Renal pelvis (tissue), 4 donors: ENCODE results near the gene THY1. TPM values are rescaled to one million over a fixed set of nuclear protein-coding genes. Genes with fewer than 3 reads are reported as not detected.
A peak's percentile ranks its signal among the peaks of the same experiment; 100 is the strongest.

Experiments used
- DNase-seq: peaks from one replicate; pipeline ENCODE4 v3.0.0-alpha.2; 2013
- polyA plus RNA-seq, 3 donors: library from polyadenylated mRNA; unstranded; fragments of 120-200 nt; gene quantifications; one replicate each; pipeline ENCODE4 v1.2.1, GENCODE V29; 2013; ENCODE audit not compliant: insufficient read length in 3 of 3

THY1 gene
- polyA plus RNA-seq, 3 donors: 70.5 to 87.3 (median 78.1) TPM

DNA sequence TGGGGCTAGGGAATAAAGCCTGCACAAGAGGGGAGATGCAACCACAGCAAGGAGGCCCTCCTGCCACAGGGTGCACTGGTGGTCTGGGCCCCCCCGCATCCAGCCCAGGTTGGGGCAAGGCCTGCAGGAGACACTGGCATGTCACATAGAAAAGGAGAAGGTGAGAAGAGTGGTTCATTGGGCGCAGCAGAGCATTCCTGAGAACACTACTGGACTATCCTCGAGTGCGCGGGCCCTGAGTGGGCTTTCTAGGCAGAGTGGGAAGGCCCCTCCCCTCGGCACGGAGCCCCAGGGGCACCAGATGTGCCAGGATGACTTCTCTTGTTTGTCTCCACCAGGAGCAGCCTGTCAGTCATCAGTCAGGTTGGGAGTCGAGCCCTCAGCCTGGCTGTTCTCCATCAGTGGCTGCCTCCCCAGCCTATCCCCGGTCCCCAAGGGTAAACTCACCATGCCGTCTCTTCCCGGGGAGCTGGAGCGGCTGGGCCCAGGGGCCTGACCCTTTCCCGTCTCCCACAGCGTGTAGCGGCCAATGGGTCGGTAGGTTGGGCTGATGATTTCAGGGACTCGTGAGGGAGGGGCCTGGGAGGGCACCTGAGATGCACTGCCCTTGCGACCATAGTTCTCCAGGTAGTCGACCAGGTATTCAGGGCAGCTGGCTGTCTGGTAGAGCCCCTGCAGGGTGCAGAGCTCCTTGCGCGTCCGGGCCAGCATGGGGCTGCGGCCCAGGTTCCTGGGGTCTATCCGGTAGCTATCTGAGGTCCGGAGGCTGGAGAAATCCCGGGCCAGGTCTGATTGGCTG is 50.5 kb downstream of the THY1 start:
- no peak for DNase-seq

DNA sequence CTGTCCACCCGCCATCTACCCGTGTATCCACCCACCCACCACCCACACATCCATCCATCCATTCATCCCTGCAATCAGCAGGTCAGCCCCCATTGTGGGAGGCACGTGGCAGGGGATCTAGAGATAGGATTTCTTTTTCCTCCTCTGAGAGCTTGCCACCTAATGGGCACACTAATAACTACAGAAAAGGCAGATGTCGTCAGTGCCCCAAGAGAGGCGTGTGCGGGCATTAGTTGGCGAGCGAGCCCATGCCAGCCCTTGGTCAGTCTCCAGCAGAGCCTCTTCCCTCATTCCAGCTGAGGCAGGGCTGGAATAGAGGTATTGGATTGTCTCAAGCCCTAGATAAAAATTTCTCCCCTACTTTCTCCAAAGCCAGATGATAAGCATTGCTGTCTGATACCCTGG is 51.2 kb downstream of the THY1 start:
- no peak for DNase-seq

DNA sequence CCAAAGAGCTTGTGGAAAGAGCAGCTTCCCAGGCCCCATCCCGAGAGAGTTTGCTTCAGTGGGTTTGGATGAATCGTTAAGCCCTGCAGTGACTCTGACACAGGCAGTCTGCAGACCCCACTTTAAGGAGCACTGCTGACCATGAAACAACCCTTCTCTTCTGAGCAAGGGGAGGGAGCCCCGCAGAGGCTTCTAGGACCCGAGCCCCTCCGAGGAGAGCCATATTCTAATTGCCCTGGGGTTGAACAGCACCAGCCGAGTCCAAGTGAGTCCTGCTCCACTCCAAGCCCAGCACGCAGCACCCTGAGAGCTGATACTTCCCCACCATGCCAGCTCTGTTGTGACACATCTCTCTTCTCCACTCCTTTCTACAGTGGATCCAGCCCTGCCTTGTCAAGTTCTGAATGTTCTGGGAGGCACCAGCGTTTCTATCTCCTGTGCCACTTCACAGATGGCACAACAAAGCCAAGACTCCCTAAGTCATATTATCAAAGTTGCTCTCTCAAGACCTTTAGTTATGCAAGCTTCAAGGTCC is 51.8 kb downstream of the THY1 start:
- no peak for DNase-seq

DNA sequence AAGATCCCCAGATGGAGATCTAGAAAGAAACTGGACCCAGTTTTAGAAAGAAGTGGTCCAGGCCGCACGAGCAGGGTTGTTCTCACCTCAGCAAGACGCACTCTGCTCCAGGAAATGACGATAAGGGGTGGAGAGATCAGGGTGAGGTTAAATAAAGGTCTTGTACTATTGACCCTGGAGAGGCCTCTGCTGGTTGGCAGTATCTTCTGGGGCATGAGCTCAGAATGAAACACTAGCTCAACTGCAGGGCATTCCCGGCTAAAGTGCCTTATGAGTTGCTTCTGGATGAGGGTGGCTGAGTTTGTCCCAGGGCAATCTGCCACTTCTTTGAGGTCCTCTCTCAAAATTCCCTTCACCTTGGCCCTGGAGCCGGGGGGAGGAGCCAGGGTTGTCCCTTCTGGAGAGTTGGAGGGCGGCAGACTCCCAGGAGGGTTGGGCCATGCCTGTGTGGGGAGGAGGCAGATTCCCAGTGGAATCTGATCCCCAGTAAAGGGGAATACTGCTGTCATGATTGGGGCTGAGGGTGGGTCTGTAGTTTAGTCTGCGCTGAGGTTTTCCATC is 52.4 kb downstream of the THY1 start:
- DNase-seq: no peak

DNA sequence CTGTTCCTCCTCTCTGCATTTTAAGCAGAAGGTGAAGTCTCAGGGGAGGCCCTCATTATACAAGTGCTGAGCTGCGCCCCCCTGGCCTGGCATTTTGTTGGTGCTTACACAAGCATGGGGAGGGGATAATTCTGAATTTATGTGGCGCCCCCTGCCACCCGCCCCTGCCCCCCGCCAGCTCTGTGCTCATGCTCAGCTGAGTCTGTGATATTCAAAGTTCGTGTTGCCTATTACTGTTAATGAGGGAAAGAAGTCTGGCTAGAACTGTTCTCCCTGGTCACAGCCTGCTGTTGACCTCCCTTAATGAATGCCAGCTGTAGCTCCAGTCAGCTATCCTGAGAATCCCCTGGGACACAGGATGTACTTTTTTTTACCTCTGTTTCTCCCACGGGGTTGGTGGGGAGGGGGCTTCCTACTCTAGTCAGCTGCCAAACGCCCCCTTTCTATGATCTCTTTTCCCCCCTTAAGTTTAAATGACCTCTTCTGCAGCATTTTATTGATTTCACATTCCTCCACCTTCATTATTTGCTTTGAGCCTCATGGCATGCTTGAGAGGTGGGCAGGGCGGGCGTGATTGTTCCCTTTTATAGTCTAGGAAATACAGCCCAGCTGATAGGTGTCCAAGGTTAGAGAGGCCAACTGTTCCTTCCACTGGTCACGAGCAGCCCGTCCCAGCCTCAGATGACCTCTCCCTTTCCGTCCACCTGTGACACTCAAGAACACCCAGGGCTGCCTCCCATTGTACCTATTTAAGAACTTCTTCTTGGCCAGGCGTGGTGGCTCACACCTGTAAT is 53.6 kb downstream of the THY1 start:
- no peak for DNase-seq

DNA sequence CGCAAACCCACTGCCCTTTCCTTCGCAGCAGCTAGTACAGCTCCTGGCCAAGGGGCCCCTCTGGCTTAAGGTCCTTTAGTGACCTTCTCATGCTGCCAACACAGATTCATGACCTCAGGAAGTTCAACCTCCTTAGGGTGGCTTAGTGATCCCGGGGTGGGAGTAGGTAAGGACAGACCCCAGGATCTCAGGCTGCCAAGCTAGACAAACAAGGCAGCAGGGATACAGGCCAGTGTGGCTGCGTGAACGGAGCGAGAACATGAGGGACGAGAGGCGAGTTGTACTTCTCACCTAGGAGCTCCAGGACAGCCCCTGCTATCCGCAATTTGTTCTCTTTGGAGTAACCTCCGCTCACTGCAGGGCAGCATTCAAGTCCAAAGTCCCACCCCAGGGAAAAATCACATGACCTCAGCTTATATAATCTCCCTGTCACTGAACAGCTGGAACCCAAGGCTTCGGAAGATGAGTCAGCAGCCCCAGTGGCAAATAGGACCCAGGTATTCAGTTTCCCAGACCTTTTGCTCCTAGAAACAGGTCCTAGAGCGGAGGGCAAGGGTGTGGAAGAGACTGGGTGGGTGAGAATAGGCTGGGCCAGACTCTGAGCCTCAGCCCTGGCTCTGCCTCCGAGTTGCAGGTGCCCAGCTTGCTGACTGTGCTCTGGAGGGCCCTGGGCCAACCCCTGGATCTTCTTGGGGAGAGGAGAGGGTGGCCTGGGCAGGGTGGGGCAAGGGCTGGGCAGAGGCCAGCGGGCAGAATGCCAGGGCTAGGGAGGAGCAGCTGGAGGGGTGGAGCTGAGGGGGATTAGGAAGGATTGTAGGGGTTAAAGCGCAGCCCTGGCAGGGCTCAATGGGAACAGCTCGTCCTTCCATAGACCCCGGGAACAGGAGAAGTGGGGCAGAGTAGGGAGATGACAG is 54.6 kb downstream of the THY1 start:
- no peak for DNase-seq

DNA sequence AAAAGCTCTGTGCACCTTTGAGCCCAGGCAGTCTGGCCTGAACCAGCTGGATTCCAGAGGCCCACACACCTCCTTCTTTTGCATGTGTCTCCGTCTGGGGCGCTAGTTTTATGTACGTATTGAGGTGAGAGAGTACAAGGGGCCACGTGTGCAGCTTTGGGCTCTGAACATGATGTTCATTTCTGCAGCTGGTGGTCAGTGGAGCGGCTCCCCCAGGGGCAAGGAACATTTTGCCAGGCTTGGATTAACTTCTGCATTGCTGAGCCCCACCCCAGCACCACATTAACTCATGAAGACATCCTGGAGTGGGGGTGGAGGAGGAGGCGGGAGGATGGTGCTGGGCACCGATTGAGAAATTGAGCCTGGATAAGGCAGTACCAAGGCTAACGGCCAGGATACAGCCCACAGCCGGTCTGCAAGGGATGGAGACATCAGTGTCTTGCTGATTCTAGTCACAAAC is 55.3 kb downstream of the THY1 start:
- DNase-seq: peak; percentile 78

Other genes starting within 250 kb of the THY1 start
- gene NHERF4, start 237.7 kb downstream of the THY1 start, polyA plus RNA-seq: 10 to 100 TPM; 16.0 to 26.2 (median 23.8) TPM
- 10 to 100 TPM; 17.7 to 22.5 (median 22.2) TPM for gene CBL, start 216.8 kb downstream of the THY1 start, polyA plus RNA-seq
- gene MCAM, start 106.0 kb downstream of the THY1 start, polyA plus RNA-seq: 10 to 100 TPM; 49.4 to 55.0 (median 52.8) TPM
- 10 to 100 TPM; 33.5 to 39.5 (median 38.2) TPM for gene RNF26, start 88.6 kb downstream of the THY1 start, polyA plus RNA-seq
- 10 to 100 TPM; 24.4 to 32.5 (median 25.5) TPM for gene C1QTNF5, start 82.3 kb downstream of the THY1 start, polyA plus RNA-seq
- not detected for gene MFRP, start 76.5 kb downstream of the THY1 start, polyA plus RNA-seq
- gene USP2, start 41.5 kb downstream of the THY1 start, polyA plus RNA-seq: 10 to 100 TPM in 1 of 3 donors, 1 to 10 TPM in 2; 9.0 to 11.4 (median 10.0) TPM